ENCODE measurements around the gene ERICH6.

ERICH6 gene

GRCh38 chr3:150729682-150730360 lies 26.1 kb upstream of the ERICH6 start:
- DNase-seq (ENCODE audit: low read depth): no peak
- TF ChIP-seq CTCF (conservative IDR thresholded peaks at IDR 0.05; ENCODE audit: control insufficient read depth, insufficient read depth, low read depth, low read length): no peak
- no peak overlapping the region for H3K4me3 ChIP-seq (ENCODE audit: control insufficient read depth, low read depth, low read length)

DNA sequence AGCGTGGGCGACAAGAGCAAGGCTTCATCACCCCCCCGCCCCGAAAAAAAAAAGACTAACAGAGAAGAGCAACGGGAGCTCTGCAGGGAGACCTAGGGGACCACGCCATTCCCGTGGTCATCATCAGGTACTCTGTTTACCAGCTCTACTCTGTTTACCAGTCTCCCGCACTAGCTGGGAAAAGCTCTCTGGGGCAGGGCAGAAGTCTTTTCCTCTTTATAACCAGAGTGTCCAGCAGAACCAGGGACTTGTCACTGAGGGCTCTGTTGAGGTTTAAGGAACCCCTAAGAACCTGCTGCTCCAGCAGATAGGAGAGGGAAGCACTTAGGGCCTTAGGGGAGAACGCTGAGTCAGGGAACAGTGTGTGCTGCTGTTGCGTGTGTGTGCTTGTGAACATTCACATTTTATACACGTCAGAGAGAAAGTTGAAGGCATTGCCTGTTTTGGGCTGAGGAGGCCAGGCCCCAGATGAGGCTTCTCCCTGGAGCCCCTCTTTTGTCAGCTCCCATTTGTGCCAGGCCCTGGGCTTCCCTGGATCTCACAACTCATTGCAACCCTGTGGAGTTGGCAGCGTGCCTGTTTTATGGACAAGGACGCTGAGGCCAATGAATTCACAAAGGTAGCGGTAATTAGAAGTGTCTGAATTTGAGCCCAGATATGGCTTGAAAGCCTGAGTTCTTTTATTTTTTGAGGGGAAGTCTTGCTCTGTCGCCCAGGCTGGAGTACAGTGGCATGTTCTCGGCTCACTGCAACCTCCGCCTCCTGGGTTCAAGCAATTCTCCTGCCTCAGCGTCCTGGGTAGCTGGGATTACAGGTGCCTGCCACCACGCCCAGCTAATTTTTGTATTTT lies 24.2 kb upstream of the ERICH6 start:
- DNase-seq (ENCODE audit: low read depth): no peak
- no peak overlapping the region for H3K4me3 ChIP-seq (ENCODE audit: control insufficient read depth, low read depth, low read length)
- no peak for TF ChIP-seq CTCF (conservative IDR thresholded peaks at IDR 0.05; ENCODE audit: control insufficient read depth, insufficient read depth, low read depth, low read length)

DNA sequence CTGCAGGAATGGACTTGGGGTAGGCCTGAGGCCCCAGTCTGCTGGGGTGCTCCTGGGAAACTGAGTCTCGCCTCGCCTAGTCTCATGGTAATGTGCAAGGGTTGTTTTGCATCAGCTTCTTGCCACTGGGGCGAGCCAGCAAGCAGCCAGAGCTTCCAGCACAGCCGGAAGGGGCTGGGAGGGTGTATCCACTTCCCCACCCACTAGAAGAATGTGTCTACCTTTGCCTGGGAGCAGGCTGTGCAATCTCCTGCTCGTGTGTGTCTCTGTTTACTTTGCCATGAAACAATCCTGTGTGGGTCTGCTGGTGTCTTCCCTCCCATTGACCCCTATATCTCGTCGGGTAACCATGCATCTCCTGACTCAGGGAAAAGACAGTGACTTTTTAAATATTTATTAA lies 21.8 kb upstream of the ERICH6 start:
- no peak for DNase-seq (ENCODE audit: low read depth)
- H3K4me3 ChIP-seq (ENCODE audit: control insufficient read depth, low read depth, low read length): no peak overlapping the region
- TF ChIP-seq CTCF (conservative IDR thresholded peaks at IDR 0.05; ENCODE audit: control insufficient read depth, insufficient read depth, low read depth, low read length): no peak

DNA sequence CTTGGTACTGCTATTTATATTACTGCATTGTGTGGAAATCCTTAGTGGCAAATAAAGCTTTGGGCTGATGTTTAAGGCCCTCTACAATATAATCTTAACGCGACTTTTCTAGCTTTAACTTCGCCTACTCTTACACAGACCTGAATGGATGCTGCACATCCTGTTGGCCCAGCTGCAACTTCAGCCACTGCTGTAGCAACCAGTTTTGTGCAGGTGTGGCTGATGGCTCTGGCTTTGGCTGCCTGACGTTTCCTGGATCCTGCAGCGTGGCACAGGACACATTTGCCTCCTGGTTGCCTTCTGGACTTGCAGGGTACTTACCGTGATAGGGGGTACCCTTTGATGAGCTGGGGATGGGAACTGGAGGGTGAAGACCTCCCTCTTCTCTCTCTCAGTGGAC lies 20.2 kb upstream of the ERICH6 start:
- no peak overlapping the region for H3K4me3 ChIP-seq (ENCODE audit: control insufficient read depth, low read depth, low read length)
- TF ChIP-seq CTCF (conservative IDR thresholded peaks at IDR 0.05; ENCODE audit: control insufficient read depth, insufficient read depth, low read depth, low read length): no peak
- no peak for DNase-seq (ENCODE audit: low read depth)

DNA sequence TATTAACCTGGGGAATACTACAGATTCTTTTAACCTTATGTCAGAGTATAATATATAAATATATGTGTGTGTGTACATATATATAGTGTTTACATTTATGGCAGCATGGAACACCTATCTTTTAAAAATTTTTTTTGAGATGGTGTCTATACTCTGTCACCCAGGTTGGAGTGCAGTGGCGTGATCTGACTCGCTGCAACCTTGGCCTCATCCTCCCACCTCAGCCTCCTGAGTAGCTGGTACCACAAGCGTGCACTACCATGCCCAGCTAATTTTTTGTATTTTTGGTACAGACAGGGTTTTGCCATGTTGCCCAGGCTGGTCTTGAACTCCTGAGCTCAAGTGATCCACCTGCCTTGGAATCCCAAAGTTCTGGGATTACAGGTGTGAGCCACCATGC lies 18.5 kb upstream of the ERICH6 start:
- no peak overlapping the region for H3K4me3 ChIP-seq (ENCODE audit: control insufficient read depth, low read depth, low read length)
- DNase-seq (ENCODE audit: low read depth): no peak
- TF ChIP-seq CTCF (conservative IDR thresholded peaks at IDR 0.05; ENCODE audit: control insufficient read depth, insufficient read depth, low read depth, low read length): no peak

GRCh38 chr3:150721285-150722130 lies 17.8 kb upstream of the ERICH6 start:
- peak; percentile 70 for DNase-seq (ENCODE audit: low read depth)
- no peak overlapping the region for H3K4me3 ChIP-seq (ENCODE audit: control insufficient read depth, low read depth, low read length)
- peak; percentile 77 for TF ChIP-seq CTCF (conservative IDR thresholded peaks at IDR 0.05; ENCODE audit: control insufficient read depth, insufficient read depth, low read depth, low read length)

Measured in fibroblast of mammary gland (primary cell).